IMR-90 (cell line): ENCODE measurements around the gene NEGR1. TPM values are rescaled to one million over a fixed set of nuclear protein-coding genes. Genes with fewer than 3 reads are reported as not detected.

Experiments used
- ATAC-seq: fragments of 200-7000 bp; cut with Tn5 transposase; 2 replicates; pipeline ENCODE4 v1.9.1; 2020; ENCODE audit warnings: low read depth, mild to moderate bottlenecking, moderate library complexity
- BruUV-seq: library from RNA; stranded (reverse); fragments of 400-500 nt; replicated peaks from 2 replicates; lab custom pipeline; 2021; lab: Mats Ljungman, UMichigan
- CTCF ChIA-PET: fragments of 300-600 bp; formaldehyde crosslinking; extraction: SDS; loops from one replicate; lab custom pipeline; 2021; ENCODE audit warnings: antibody characterized with exemption; lab: Yijun Ruan, JAX
- POLR2A ChIA-PET: fragments of 300-600 bp; sonication (Branson Sonifier 250); formaldehyde crosslinking; loops from one replicate; lab custom pipeline; 2022; ENCODE audit warnings: antibody characterized with exemption; ENCODE audit not compliant: unreplicated experiment; lab: Charles Lee
- DNase-seq: peaks from one replicate; pipeline ENCODE4 v3.0.0; 2013
- H2AFZ ChIP-seq: replicated peaks from 2 replicates; pipeline ENCODE3; 2013; ENCODE audit warnings: low read length, mild to moderate bottlenecking; ENCODE audit not compliant: poor library complexity
- H2AK5ac ChIP-seq: 2 replicates; pipeline ENCODE4 v1.6.1; 2013; ENCODE audit warnings: low read depth, low read length, inconsistent platforms
- H2AK9ac ChIP-seq: replicated peaks from 2 replicates; pipeline ENCODE3; 2013; ENCODE audit warnings: mild to moderate bottlenecking, low read depth, low read length, moderate library complexity; ENCODE audit not compliant: poor library complexity
- H2BK120ac ChIP-seq: 2 replicates; pipeline ENCODE4 v1.6.1; 2013; ENCODE audit warnings: low read depth, low read length, inconsistent platforms
- H2BK15ac ChIP-seq: 3 replicates; pipeline ENCODE4 v1.6.1; 2013; ENCODE audit warnings: low read depth, low read length, inconsistent platforms
- H2BK20ac ChIP-seq: 2 replicates; pipeline ENCODE4 v1.6.1; 2013; ENCODE audit warnings: low read depth, mild to moderate bottlenecking, inconsistent platforms, low read length, moderate library complexity
- H2BK5ac ChIP-seq: 2 replicates; pipeline ENCODE4 v1.6.1; 2013; ENCODE audit warnings: mild to moderate bottlenecking, low read depth, low read length, inconsistent platforms; ENCODE audit not compliant: poor library complexity, severe bottlenecking
- H3K14ac ChIP-seq: replicated peaks from 2 replicates; pipeline ENCODE4 v1.6.1; 2013; ENCODE audit warnings: low read depth, low read length, inconsistent platforms
- H3K18ac ChIP-seq: 2 replicates; pipeline ENCODE4 v1.6.1; 2013; ENCODE audit warnings: low read depth, low read length, control low read depth
- H3K23ac ChIP-seq: 2 replicates; pipeline ENCODE4 v1.6.1; 2013; ENCODE audit warnings: low read depth, low read length, inconsistent platforms
- H3K27ac ChIP-seq: 2 replicates; pipeline ENCODE4 v1.5.1; 2013; ENCODE audit warnings: mild to moderate bottlenecking, control low read depth, low read length; ENCODE audit not compliant: insufficient read depth
- H3K27me3 ChIP-seq: 2 replicates; pipeline ENCODE4 v1.6.1; 2013; ENCODE audit warnings: low read length; ENCODE audit not compliant: control insufficient read depth, insufficient read depth
- H3K36me3 ChIP-seq: 2 replicates; pipeline ENCODE4 v1.6.1; 2013; ENCODE audit warnings: low read length, mixed read lengths; ENCODE audit not compliant: control insufficient read depth, insufficient read depth
- H3K4ac ChIP-seq: 2 replicates; pipeline ENCODE4 v1.6.1; 2013; ENCODE audit warnings: low read depth, low read length, inconsistent platforms
- H3K4me1 ChIP-seq: 2 replicates; pipeline ENCODE4 v1.6.1; 2013; ENCODE audit warnings: low read length, mixed read lengths; ENCODE audit not compliant: control insufficient read depth, insufficient read depth
- H3K4me2 ChIP-seq: 2 replicates; pipeline ENCODE4 v1.6.1; 2013; ENCODE audit warnings: low read depth, mild to moderate bottlenecking, control low read depth, low read length, moderate library complexity
- H3K4me3 ChIP-seq: 2 replicates; pipeline ENCODE4 v1.5.1; 2013; ENCODE audit warnings: low read depth, mild to moderate bottlenecking, control low read depth, low read length, moderate library complexity; ENCODE audit not compliant: insufficient read depth
- H3K56ac ChIP-seq: 2 replicates; pipeline ENCODE4 v1.6.1; 2013; ENCODE audit warnings: low read length, inconsistent platforms; ENCODE audit not compliant: insufficient read depth; ENCODE audit errors: extremely low read depth
- H3K79me1 ChIP-seq, 2 experiments: 2 replicates each; pipeline ENCODE4 v1.6.1; 2013; ENCODE audit warnings: low read length in 2 of 2, inconsistent platforms in 1 of 2, low read depth in 1 of 2
- H3K9ac ChIP-seq: 2 replicates; pipeline ENCODE4 v1.6.1; 2013; ENCODE audit warnings: low read depth, low read length, control low read depth
- H3K9me1 ChIP-seq: 2 replicates; pipeline ENCODE4 v1.6.1; 2013; ENCODE audit warnings: low read length, inconsistent platforms; ENCODE audit not compliant: insufficient read depth
- H3K9me3 ChIP-seq: 2 replicates; pipeline ENCODE4 v1.6.1; 2013; ENCODE audit warnings: low read length; ENCODE audit not compliant: control insufficient read depth, insufficient read depth
- H4K20me1 ChIP-seq: 2 replicates; pipeline ENCODE4 v1.6.1; 2013; ENCODE audit warnings: low read length, inconsistent platforms; ENCODE audit not compliant: insufficient read depth
- H4K5ac ChIP-seq: 2 replicates; pipeline ENCODE4 v1.6.1; 2013; ENCODE audit warnings: mild to moderate bottlenecking, low read depth, low read length, control low read depth
- H4K8ac ChIP-seq, 2 experiments: 2 replicates each; pipeline ENCODE4 v1.6.1; 2013; ENCODE audit warnings: low read depth in 2 of 2, low read length in 2 of 2, control low read depth in 1 of 2, inconsistent platforms in 1 of 2
- H4K91ac ChIP-seq: 2 replicates; pipeline ENCODE4 v1.6.1; 2013; ENCODE audit warnings: low read depth, low read length, inconsistent platforms; ENCODE audit not compliant: insufficient read depth
- BHLHE40 ChIP-seq: fragments of 150-350 bp; IDR thresholded peaks from 2 replicates; pipeline ENCODE4 v1.6.1; 2016; ENCODE audit warnings: mild to moderate bottlenecking, low read depth, low read length
- CEBPB ChIP-seq: IDR thresholded peaks from 2 replicates; pipeline ENCODE4 v1.6.1; 2012; ENCODE audit warnings: low read depth, low read length, improper control_type of control experiment
- CHD1 ChIP-seq: IDR thresholded peaks from 2 replicates; pipeline ENCODE4 v1.6.1; 2012; ENCODE audit warnings: low read depth, low read length, improper control_type of control experiment
- FOS ChIP-seq: fragments of 150-350 bp; IDR thresholded peaks from 2 replicates; pipeline ENCODE4 v1.6.1; 2016; ENCODE audit warnings: low read depth, low read length
- MAFK ChIP-seq: IDR thresholded peaks from 2 replicates; pipeline ENCODE4 v1.6.1; 2012; ENCODE audit warnings: low read depth, low read length, improper control_type of control experiment
- MXI1 ChIP-seq: IDR thresholded peaks from 2 replicates; pipeline ENCODE4 v1.6.1; 2012; ENCODE audit warnings: low read depth, mild to moderate bottlenecking, low read length, moderate library complexity, borderline replicate concordance
- NFE2L2 ChIP-seq: fragments of 150-350 bp; IDR thresholded peaks from 2 replicates; pipeline ENCODE4 v1.6.1; 2016; ENCODE audit warnings: low read depth, mild to moderate bottlenecking, low read length
- RAD21 ChIP-seq: IDR thresholded peaks from 2 replicates; pipeline ENCODE4 v1.6.1; 2012; ENCODE audit warnings: low read length, improper control_type of control experiment
- RCOR1 ChIP-seq: IDR thresholded peaks from 2 replicates; pipeline ENCODE4 v1.6.1; 2012; ENCODE audit warnings: mild to moderate bottlenecking, low read length, improper control_type of control experiment; ENCODE audit not compliant: insufficient replicate concordance
- RFX5 ChIP-seq: IDR thresholded peaks from 2 replicates; pipeline ENCODE4 v1.8.0; 2012; ENCODE audit warnings: low read depth, mild to moderate bottlenecking, low read length, moderate library complexity
- SMC3 ChIP-seq: fragments of 150-350 bp; IDR thresholded peaks from 2 replicates; pipeline ENCODE4 v1.6.1; 2016; ENCODE audit warnings: low read depth, mild to moderate bottlenecking, antibody characterized with exemption, low read length, moderate library complexity
- USF2 ChIP-seq: fragments of 150-350 bp; IDR thresholded peaks from 2 replicates; pipeline ENCODE4 v1.6.1; 2017; ENCODE audit warnings: mild to moderate bottlenecking, antibody characterized with exemption, low read length, low read depth
- WGBS, 2 experiments: methylation state at CpG; one replicate each; pipeline versions ENCODE4 v1.1.5 to v1.1.7; 2013; ENCODE audit warnings: missing lambda C conversion rate in 2 of 2; ENCODE audit not compliant: insufficient read length in 1 of 2; ENCODE audit errors: extremely low coverage in 2 of 2; 5-methylcytosine and 5-hydroxymethylcytosine counted together
- dilution Hi-C: fragments of 300-500 bp; cut with HindIII; formaldehyde crosslinking; loops from one replicate; pipeline ENCODE4 v1.14.3; 2018; ENCODE audit warnings: low sequenced_read_pairs; ENCODE audit not compliant: unreplicated experiment
- in situ Hi-C: fragments of 300-500 bp; cut with MboI; formaldehyde crosslinking; loops from 3 replicates; pipeline ENCODE4 v1.14.3; 2019; ENCODE audit warnings: low sequenced_read_pairs, inconsistent platforms, mixed read lengths
- intact Hi-C: fragments of 100-400 bp; cut with micrococcal nuclease; formaldehyde crosslinking; loops from 2 replicates; pipeline ENCODE4 v1.10.0; 2022
- polyA plus RNA-seq, 3 experiments: library from polyadenylated mRNA; depleted of rRNA; stranded (reverse); fragments of >200 nt; gene quantifications; 2 replicates each; pipeline ENCODE4 v1.2.3, GENCODE V29; 2012; ENCODE audit warnings: low replicate concordance in 1 of 3
- total RNA-seq: library from RNA; depleted of rRNA; stranded (reverse); fragments of >200 nt; gene quantifications from 2 replicates; pipeline ENCODE4 v1.2.3, GENCODE V29; 2012

Gene NEGR1
- total and polyA plus RNA-seq, 2 of the 4 experiments (the other 2 are of a cell fraction): 5.1 to 9.1 TPM

- peak overlapping the region; percentile 43 for H2BK5ac ChIP-seq
- no peak overlapping the region for H2AK9ac ChIP-seq
- in situ Hi-C loops: no loop called here
- no peaks in the 10 kb centered on the region for H3K36me3 ChIP-seq
- 0 out of 2 replicates have a peak, but pooled peaks cover 1% of the 10 kb centered on the region for H3K4me1 ChIP-seq
- H3K56ac ChIP-seq: no peak overlapping the region
- no peak overlapping the region for H3K4ac ChIP-seq
- H3K79me1 ChIP-seq: no peaks in the 10 kb centered on the region
- peak overlapping the region; percentile 49; the same call in 1 of the 2 replicates for H3K4me2 ChIP-seq
- H2AK5ac ChIP-seq: no peak overlapping the region
- no peak overlapping the region for H4K8ac ChIP-seq
- H3K4me3 ChIP-seq: no peak overlapping the region
- no peak overlapping the region; the same call in 1 of the 2 replicates for H3K18ac ChIP-seq
- no peak overlapping the region for H4K5ac ChIP-seq
- no peak overlapping the region for H3K23ac ChIP-seq
- no peak overlapping the region for H2BK15ac ChIP-seq
- H4K20me1 ChIP-seq: no peaks in the 10 kb centered on the region
- POLR2A ChIA-PET: no interaction called here
- H4K91ac ChIP-seq: no peak overlapping the region
- H2BK20ac ChIP-seq: no peak overlapping the region
- ATAC-seq (peak; percentile 97), DNase-seq (peak; percentile 88)
- CTCF ChIA-PET: no interaction called here
- TF ChIP-seq MXI1 (no peak), MAFK (no peak), SMC3 (no peak), RFX5 (no peak), CEBPB (peak; percentile 14; the same call in 1 of the 2 replicates), CHD1 (no peak), RAD21 (no peak), BHLHE40 (peak; percentile 35; the same call in 1 of the 2 replicates), FOS (no peak; the same call in 1 of the 2 replicates), USF2 (peak; percentile 63), NFE2L2 (no peak), RCOR1 (peak; percentile 39)
- dilution Hi-C loops: no loop called here
- H2AFZ ChIP-seq: no peak overlapping the region
- peak overlapping the region; percentile 21; the same call in 1 of the 2 replicates for H2BK120ac ChIP-seq
- no CpG with 5 or more reads among the region's 4 CpGs for WGBS, 2 experiments
- no peak overlapping the region for H3K14ac ChIP-seq
- H3K9me1 ChIP-seq: no peaks in the 10 kb centered on the region
- H3K9me3 ChIP-seq: peaks cover 2% of the 10 kb centered on the region; the same call in 1 of the 2 replicates
- no peaks in the 10 kb centered on the region for H3K27me3 ChIP-seq
- no TSS peak for BruUV-seq
- no peak overlapping the region for H3K27ac ChIP-seq
- no peak overlapping the region for H3K9ac ChIP-seq
- intact Hi-C loops: no loop called here
Observed at GRCh38 chr1:71638081-71638766, 644.1 kb downstream of the NEGR1 start.
